Raji (cell line): ENCODE data around the gene RBBP4.

ENCODE experiments used
- POLR2A ChIP-seq: IDR thresholded peaks from 2 replicates; pipeline ENCODE4 v1.6.1; 2011; ENCODE audit warnings: low read depth, low read length, control low read depth; ENCODE audit not compliant: insufficient read depth

RBBP4 gene

DNA sequence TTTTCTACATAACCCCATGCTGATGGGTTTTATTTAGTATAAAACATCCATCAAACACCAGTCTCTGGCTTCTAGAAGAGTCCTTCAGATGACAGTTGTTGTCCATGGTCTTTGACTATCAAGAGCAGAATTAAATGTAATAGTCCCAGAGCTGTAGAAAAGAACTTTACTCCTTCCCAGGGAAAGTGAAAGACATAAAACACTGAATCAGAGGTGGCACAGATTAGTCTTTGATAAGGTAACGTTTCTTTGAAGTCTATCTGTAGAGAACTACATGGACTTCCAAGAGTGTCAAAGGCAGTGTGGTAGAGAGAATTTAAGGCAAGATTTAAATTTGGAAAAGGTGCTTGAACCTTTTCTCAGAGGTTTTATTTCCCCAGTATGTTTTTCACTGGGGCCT is 29.6 kb downstream of the RBBP4 start:
- TF ChIP-seq POLR2A: no peak

DNA sequence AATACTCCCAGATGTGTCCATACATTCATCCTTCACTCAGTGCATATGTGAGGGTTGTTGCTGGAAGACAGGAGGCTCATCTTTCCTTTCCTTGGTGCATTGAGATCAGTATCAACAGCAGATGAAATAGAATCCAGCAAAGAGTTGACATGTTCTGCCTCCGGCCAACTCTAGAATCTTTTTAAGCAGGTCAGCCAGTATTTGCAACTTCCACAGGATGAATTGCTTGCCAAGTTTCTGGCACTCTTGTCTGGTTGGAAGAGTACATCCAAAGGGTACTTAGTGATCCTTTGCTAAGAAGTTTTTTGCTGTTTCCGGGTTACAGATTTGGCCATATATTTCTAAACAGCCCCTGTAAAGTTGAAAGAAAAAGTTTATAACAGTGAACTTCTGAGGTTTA is 30.5 kb downstream of the RBBP4 start:
- TF ChIP-seq POLR2A: no peak

DNA sequence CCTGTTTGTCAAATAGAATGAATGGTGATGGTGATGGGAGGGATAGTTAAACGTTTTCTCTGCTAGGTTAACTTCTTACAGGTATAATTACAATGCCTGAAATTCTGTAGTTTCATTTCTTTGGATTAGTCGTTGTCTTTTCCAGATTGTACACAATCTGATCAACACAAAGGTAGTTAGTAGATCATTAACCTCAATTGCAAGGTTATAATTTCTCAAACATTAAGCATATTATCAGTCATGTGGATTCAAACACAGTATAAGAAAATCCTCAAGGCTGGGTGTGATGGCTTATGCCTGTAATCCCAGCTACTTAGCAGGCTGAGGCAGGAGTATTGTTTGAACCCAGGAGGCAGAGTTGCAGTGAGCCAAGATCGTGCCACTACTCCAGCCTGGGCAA is 31.0 kb downstream of the RBBP4 start:
- TF ChIP-seq POLR2A: no peak

DNA sequence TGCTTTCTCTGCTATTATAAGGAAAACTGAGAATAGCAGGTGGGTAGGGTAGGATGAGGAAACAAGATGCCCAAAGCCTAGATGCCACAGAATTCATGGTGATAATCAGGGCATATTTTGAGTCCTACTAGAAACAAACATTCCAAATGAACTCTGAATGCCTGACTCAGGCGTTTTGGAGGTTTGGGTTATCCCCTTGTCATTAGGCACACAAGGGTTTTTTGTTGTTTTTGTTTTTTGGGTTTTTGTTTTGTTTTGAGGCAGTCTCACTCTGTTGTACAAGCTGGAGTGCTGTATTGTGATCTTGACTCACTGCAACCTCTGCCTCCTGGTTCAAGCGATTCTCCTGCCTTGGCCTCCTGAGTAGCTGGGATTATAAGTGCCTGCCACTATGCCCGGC is 32.4 kb downstream of the RBBP4 start:
- TF ChIP-seq POLR2A: no peak

DNA sequence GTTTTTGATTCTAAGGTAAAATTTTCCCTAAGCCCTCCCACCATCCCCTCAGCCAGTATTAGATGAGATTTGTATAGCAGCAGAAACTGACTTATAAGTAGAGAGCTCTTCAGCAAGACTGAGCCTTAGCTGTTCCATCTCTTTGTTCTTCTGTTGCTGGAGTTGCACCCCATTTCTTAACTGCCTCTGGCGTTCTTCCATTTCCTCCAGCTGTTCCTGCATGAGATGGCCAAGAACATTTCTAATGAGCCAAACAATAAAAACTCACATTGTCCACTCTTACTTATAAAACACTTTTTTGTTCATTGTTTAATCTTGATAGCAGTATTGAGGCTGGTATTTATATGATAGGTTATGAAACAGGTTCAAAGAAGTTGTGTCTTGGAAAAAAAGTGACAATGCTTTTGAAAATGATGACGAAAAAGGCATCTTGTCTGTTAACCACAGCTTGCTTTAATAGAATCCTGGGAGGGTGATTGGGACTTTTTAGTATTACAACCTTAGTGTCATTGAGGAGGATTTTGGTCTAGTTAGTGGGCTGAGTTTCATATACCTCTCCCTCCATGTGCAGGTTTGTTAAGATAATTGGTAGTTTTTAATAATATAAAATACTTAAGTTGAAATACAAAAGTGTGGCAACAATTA is 33.3 kb downstream of the RBBP4 start:
- no peak for TF ChIP-seq POLR2A

DNA sequence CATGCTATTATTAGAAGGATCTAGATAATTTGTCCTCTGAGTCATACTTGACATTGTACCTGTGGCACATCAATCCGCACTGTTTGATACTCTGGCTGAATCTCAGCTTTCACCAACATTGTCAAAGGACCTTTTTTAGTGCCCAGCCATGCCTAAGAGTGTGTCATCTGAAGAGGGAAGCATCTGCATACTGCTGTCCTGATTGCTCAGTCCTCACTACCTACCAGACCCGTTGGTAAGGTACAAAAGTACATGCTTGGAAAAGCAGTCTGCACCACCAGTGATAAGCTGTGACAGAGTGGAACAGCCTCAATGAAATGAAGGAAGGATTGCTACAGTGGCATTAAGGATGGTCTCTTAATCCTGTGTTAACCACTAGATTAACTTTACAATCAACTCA is 34.5 kb downstream of the RBBP4 start:
- TF ChIP-seq POLR2A: no peak

DNA sequence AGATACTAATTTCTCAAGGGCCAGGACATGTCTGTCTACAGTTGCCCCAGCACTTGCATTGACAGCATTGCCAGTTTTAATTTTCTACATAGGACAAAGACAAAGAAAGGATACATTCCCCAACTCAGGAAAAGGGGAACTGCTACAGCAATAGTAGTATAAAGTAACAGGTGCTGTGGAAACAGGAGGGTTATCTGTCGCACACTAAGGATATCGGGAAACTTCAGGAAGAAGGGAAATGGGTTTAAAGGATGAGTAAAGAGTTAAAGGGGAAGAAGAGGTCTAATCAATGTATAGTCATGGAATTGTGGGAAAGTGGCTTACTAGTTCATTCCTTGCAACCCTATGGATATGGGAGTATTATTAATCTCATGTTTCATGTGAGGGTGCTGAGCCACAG is 35.4 kb downstream of the RBBP4 start:
- TF ChIP-seq POLR2A: no peak

DNA sequence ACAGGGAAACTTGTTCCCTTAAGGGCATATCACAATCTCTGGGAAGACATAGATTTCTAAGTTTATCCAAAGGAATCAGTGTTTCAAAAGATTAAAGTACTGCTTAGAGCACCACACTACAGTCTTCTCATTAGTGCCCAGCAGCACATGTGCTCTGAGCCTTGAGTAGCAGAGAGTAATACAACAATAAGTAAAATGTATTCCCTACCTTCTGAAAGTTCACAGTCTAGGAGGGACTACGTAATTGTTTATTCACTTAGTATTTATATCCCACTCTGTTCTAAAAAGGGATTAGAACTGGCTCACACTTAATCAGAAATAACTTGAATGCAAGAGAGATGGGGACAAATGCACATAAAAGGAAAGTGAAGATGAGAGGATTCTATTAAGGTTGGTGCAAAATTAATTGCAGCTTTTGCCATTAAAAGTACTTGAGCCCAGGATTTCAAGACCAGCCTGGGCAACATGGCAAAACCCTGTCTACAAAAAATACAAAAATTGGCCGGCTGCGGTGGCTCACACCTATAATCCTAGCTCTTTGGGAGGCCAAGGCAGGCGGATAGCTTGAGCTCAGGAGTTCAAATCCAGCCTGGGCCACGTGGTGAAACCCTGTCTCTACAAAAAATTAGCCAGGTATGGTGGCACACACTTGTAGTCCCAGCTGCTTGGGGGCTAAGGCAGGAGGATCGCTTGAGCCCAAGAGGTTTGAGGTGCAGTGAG is 42.6 kb downstream of the RBBP4 start:
- no peak for TF ChIP-seq POLR2A

DNA sequence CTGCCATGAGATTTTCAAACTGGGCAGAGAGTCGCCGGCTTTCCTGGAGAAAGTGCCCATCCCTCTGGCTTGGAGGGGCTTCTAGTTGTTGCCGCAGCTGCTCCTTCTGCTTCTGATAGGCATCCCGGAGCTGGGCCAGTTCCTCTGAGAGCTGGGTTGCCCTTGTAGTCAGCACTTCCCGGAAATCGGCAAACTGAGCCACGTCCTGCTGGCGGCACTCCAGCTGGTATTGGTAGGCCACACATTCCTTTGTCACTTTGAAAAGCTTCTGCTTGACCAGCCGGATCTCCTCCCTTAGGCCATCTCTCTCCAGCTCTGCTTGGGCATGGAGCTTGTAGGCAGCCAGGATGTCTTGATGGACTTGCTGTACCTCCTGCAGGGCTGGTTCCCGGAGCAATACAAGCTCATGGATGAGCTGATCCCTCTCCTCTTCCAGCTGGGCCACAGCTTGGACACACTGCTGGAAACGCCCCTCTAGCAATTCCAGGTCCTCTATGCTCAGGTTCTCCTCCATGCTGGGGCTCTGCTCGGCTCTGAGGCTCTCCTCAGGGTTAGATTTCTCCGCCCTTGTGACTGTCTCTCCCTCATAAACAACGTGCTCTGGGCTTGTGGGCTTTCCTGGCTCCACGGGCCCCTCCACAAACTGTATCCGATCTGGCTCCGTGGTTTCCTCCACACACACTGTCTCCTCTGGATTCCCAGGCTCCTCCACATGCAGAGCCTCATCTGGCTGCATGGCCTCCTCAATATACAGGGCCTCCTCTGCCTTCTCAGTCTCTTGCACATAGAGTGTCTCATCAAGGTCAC is 44.3 kb downstream of the RBBP4 start:
- TF ChIP-seq POLR2A: no peak

DNA sequence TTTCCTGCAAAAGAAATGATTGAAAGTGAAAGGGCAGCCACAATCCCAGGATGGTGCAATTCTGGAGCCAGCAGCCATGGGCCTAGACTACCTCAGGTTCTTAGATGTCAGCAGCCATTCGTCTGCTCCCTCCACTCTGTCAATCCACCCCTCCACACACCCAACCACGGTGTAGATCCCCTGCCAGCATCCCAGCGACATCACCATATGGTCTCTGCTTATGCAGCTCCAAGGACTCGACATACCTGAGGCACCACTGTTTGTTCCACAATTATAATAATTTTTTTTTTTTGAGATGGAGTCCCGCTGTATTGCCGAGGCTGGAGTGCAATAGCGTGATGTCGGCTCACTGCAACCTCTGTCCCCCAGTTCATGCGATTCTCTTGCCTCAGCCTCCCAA is 45.0 kb downstream of the RBBP4 start:
- no peak for TF ChIP-seq POLR2A

DNA sequence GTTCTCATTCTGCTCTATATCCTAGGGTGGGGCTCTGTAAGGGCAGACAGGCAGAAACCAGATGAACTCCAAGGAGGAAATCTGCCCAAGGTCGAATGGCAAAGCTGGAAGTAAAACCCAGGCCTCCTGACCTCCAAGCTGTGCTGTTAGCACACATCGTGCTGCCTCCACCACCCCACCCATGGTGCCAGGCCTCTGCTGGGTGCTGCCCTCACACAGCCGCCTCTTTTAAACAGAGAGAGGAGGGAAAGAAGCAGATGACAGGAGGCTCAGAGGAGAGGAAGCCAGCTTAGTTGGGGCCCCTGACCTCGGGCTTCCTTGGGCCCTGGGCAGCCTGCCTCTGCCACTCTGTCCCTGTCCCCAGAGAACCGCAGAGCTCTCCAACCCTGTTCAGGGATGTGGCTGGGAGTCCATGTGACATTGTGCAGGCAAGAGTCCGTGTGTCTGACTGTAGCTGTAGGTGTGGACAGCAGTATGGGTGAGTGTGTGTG is 50.5 kb downstream of the RBBP4 start:
- no peak for TF ChIP-seq POLR2A

DNA sequence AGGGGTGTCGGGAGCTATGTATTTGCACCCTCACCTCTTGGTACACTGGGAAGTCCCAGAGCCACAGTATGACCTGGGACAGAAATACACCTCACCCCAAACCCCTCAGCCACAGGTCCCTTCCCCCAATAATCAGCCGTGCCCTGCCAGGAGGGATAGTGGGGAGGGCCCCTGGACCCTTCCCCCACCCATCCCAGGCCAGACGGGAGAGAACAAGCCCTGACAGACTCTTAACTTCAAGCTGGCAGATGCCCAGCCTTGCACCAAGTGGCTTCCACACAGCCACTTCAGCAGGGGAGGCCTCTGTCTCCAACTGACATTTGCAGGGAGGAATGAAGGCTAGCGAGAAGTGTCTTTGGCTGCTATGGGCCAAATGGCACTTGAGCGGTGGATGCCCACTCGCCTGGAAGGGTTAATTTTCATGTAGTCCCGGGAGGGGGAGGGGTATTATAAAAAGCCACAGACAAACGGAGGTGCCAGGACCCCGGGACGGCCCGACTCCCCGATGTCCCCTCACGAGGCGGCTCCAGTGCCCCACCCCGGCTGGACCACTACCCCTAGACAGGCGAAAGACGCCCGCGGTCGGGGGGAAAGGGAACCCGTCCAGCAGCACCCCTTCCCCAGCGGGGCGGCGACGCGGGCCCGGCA is 51.1 kb downstream of the RBBP4 start:
- no peak for TF ChIP-seq POLR2A

DNA sequence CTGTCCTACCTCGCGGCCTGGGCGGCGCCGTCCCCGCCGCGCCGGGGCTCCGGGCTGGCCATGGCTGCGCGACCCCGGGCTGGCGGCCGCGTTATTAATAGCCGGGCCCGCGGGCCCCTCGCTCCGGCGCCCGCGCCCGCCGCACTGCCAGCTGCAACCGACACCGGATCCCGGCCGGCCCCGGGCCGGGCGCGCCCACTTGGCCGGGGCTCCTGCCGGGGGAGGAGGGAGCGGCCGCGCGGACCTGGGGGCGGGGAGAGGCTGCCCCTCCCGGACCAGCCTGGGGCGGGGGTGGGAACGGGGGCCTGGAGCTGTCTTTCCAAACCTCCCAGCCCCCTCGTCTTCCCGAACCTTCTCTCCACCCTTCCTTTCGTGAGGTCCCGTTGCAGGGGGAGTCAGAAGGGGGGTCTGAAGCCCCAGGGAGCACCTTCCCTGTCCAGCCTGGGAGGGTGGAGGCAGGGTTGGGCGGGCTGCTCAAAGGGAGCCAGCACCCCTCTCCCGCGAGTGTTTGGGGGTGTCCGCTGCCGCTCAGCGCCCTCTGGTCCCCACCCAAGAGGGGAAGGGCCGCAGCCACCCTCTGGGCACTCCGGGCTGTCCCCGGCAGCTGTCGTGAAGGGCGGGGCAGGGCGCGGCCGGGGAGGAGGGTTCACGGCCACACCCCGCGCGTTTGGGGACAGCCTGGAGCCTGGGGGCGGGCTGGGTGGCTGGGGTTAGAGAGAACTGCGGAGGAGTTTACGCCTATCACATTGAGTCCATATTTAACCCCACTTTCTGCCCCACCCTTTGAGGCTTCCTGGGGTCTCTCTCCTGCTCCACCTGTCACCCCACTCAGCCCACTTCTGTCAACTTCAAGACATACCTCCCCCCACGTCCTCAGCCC is 51.8 kb downstream of the RBBP4 start, which contains the start of gene SYNC:
SYNC (minus strand) TSS at position 172 of the 880 bp plus-strand sequence; CDS start at position 62, 110 bp downstream.
- no peak for TF ChIP-seq POLR2A

DNA sequence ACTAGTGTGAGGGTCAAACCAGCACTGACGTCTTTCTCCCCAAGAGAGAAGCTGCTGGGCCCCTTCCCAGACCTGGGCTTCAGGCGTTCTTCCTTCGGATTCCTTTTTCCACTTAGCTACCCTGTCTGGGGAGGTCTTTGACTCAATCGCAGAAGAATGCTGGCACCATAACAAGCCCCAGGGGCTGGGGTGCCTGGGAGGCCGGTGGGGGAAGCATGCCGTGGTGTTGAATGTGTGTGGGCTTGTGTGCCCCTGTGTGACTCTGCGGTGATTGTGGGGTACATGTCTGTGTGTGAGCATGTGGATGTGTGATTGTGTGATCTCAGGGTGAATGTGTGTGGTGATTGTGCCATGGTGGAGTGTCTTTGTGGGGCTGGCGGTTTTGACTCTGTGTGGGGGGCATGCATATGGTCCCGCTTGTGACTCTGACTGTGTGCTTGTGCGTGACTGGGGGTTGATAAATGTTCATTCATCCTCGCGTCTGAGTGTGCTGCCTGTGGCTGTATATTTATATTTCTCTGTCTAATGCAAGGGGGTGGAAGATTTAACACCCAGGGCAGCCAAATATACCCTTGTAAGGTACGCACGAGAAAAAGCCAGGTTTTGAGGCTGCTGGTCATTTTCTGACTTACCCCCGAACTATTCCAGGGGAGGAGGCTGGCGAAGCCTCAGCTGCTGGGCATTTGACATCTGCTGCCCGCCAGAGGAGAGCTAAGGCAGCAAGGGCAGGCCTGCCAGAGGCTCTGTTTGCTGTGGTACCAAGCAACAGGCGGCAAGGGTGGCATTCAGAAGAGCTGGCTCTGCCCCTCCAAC is 52.7 kb downstream of the RBBP4 start:
- no peak for TF ChIP-seq POLR2A

DNA sequence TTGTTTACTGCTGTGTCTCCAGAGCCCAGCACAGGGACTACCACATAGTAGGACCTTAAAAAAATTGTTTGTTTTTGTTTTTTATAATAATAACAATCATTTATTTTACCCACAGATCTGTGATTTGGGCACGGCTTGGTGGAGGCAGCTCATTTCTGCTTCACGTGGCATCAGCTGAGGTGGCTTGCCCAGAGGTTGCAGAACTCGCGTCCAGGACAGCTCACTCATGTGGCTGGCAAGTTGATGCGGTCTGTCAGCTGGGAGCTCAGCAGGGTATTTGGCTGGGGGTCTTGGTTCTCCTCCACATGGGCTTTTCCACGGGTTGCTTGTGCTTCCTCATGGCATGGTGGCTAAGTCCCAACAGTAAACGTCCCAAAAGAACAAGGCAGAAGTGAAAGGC is 54.5 kb downstream of the RBBP4 start:
- no peak for TF ChIP-seq POLR2A
